ENCODE data around the gene CNOT2.
"Not testable (repeated sequence)": the region's sequence is repeated elsewhere in the genome, so short reads cannot be mapped to it uniquely, and the experiment has no call there.

Gene CNOT2

DNA sequence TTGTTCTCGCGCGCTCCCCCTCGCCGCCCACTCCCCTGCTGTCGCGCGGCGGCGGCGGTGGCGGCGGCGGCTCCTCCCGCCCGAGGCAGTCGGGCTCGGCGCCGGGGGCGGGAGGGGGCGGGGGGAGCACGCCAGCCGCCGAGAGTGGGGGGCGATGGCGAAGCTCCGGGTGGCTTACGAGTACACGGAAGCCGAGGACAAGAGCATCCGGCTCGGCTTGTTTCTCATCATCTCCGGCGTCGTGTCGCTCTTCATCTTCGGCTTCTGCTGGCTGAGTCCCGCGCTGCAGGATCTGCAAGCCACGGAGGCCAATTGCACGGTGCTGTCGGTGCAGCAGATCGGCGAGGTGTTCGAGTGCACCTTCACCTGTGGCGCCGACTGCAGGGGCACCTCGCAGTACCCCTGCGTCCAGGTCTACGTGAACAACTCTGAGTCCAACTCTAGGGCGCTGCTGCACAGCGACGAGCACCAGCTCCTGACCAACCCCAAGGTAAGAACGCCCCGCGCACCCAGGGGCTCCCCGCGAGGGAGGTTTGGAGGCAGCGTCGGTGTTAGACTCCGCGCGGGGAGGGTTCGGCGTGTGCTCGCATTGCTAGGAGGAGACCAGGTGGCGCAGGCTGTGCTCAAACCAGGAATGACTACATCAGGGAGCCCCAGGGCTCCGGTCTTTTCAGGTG lies 123.5 kb downstream of the CNOT2 start:
- no peak for FAIRE-seq

DNA sequence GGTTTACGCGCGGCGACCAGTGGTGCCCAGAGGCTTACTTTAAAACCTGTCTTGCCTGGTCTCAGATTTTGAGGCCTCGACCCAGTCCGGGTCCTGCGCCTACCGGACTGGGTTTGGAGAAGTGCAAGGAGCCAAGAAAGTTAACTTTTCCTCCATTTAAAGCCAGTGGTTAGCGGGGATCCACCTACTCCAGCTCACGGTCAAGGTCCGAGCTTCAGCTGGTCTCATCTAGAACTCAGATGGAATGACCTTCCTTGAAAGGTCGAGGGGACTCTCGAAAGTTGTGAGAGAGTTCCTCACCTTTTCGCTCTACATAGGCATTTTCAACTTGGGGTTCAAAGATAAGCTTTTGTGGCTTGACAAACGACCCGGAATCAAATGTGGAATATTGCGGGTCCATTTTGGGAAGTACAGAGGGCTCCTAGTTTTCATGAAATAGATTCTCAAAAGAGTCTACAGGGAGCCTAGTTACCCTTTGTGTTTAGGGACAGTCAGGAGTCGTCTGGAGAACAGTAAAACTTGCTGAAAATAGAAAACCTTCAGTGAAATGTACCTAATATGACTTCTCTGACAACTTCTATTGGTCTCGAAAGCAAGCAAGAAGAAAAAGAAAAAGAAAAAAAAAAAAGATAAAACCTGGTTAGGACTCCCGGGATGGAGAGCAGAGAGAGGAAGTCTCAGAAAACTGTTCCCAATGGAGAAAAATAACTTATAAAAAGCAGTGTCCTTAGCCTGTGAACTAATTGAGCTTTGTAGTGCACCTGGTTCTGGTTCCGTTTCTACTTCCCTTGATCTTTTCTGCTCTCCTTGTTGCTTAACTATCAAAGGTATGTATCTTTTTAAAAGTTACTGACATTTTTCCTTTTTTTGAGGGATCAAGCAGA lies 124.3 kb downstream of the CNOT2 start:
- FAIRE-seq, result peak; percentile 53

GRCh38 chr12:70372881-70373280 lies 129.6 kb downstream of the CNOT2 start:
- FAIRE-seq, result no peak

DNA sequence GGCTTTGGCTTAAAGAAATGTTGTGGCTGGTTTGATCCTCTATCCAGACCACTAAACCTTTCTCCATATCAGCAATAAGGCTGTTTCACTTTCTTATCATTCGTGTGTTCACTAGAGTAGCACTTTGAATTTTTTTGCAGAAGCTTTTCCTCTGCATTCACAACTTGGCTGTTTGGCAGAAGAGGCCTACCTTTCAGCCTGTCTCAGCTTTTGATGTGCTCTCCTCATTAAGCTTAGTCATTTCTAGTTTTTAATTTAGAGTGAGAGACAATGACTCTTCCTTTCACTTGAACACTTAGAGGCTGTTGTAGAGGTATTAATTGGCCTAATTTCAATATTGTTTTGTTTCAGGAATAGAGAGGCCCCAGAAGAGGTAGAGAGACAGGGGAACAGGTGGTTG lies 136.6 kb downstream of the CNOT2 start:
- no peak for FAIRE-seq

- no peak for FAIRE-seq
Measured at GRCh38 chr12:70383484-70383883, 140.3 kb downstream of the CNOT2 start.

GRCh38 chr12:70383886-70384285 lies 140.7 kb downstream of the CNOT2 start:
- no peak for FAIRE-seq

- no peak for FAIRE-seq
Measured at GRCh38 chr12:70386771-70387170, 143.5 kb downstream of the CNOT2 start.

DNA sequence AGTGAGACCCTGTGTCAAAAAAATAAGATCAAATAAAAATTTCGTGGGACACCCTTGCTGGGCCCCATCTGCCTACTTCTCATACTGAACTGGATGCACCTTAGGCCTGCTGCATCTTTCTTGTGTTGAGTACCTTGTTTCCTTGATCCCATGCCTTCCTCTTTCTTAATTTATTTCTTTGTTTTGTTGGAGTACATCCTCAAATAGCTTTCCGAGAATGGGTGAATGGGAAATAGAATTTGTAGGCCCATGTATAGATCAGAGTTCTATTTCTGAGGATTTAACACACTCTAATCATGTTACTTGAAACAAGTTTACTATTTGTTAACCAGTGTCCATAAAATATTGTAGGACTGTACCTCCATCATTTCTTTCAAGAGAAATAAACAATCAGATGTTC lies 146.4 kb downstream of the CNOT2 start:
- no peak for FAIRE-seq

DNA sequence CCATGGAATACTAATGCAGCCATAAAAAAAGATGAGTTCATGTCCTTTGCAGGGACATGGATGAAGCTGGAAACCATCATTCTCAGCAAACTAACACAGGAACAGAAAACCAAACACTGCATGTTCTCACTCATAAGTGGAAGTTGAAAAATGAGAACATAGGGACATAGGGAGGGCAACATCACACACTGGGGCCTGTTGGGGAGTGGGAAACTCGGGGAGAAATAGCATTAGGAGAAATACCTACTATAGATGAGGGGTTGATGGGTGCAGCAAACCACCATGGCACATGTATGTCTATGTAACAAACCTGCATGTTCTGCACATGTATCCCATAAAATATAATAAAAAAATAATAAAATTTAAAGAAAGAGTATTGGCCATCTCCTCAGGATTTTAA lies 149.4 kb downstream of the CNOT2 start:
- not testable (repeated sequence) for FAIRE-seq

GRCh38 chr12:70393787-70394499 lies 150.7 kb downstream of the CNOT2 start:
- FAIRE-seq, result no peak

DNA sequence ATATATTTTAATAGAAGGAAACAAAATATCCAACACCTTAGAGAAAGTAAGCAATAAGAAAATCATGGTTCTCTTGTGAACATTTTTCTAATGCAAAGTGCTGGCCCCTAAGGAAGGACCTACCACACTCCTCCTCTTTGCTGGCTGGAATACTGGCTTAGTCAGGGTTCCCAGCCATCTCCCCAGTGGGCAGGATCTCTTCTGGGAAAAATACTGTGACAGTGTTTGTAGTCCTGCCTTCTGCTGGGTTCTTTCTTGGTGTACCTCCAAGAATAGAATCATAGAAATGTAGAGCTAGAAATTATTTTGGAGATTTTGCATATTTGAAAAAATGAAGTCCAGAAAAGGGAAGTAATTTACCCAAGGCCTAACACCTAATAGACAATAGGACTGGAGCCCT lies 154.8 kb downstream of the CNOT2 start:
- no peak for FAIRE-seq

DNA sequence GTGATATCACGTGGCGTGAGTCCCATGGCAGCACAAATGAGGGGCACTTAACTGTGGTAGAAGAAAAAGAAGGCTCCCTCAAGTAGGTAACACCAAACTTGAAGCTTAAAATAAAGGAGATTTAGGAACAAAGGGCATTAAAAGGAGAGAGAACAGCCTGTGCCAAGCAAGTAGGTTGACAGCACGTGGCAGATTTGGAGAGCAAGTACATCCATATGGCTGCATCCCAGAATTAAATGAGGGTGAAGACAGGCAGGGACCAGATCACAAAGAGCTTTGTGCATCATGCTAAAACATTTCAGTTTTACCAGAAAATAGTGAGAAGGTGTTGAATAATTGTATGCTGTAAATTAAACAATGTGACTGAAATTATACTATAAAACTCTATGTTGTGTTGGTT lies 155.6 kb downstream of the CNOT2 start:
- no peak for FAIRE-seq

DNA sequence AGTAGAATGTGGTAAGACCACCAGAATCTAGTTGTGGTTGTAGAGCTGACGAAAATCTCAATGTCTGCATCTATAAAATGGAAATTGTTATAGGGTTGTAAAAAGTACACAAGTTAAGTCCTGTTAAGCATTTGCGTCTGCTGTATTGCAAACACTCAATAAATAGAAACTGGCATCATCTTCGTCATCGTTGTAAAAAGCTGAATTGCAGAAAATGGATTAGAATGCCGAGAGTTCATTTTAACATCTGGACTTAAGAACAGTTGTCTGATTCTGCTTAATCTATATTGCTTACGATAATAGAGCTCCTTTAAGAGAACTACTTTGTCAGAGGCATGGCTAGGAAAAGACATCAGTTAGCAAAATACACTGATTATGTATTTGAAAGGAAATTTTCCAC lies 156.1 kb downstream of the CNOT2 start:
- no peak for FAIRE-seq

- FAIRE-seq, result no peak
Measured at GRCh38 chr12:70400124-70400523, 156.9 kb downstream of the CNOT2 start.

DNA sequence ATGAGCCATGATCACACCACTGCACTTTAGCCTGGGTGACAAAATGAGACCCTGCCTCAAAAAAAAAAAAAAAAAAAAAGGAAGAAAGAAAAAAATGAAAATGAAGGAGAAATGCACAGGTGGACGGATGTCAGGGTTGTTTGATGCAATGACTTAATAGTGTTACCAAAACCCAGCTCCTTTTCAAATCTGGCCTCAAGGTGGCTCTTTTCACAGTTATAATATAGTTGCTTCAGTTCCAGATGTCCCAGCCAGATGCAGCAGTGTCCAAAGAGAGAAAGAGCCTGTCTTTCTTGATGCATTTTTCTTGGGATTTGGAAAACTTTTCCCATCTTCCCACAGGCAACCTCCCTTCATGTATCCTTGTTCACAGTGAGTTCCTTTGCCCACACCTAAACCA lies 159.4 kb downstream of the CNOT2 start:
- no peak for FAIRE-seq

GRCh38 chr12:70403826-70404225 lies 160.6 kb downstream of the CNOT2 start:
- FAIRE-seq, result no peak
